Muscle of leg (tissue), 11 donors: ENCODE measurements around the gene ATP4A. TPM values are rescaled to one million over a fixed set of nuclear protein-coding genes. Genes with fewer than 3 reads are reported as not detected.
"Not testable (repeated sequence)": the region's sequence is repeated elsewhere in the genome, so short reads cannot be mapped to it uniquely, and the experiment has no call there.

Experiments used
- DNase-seq: peaks from one replicate; pipeline ENCODE4 v3.0.0; 2013
- H3K27ac ChIP-seq: one replicate; pipeline ENCODE4 v1.5.1; 2013; ENCODE audit warnings: mild to moderate bottlenecking, low read length, control low read depth
- H3K27me3 ChIP-seq: one replicate; pipeline ENCODE4 v1.6.1; 2013; ENCODE audit warnings: low read length; ENCODE audit not compliant: control insufficient read depth, insufficient read depth
- H3K36me3 ChIP-seq: one replicate; pipeline ENCODE4 v1.6.1; 2013; ENCODE audit warnings: low read length; ENCODE audit not compliant: control insufficient read depth, insufficient read depth
- H3K4me1 ChIP-seq: one replicate; pipeline ENCODE4 v1.6.1; 2013; ENCODE audit warnings: low read length; ENCODE audit not compliant: control insufficient read depth, insufficient read depth
- H3K4me3 ChIP-seq: one replicate; pipeline ENCODE4 v1.5.1; 2013; ENCODE audit warnings: low read length, control low read depth
- H3K9me3 ChIP-seq: replicated peaks from 2 replicates; pipeline ENCODE4 v1.6.1; 2013; ENCODE audit warnings: low read depth, low read length; ENCODE audit not compliant: control insufficient read depth
- WGBS: methylation state at CpG from one replicate; pipeline ENCODE4 v1.1.5; 2013; ENCODE audit warnings: missing lambda C conversion rate; ENCODE audit not compliant: insufficient coverage; 5-methylcytosine and 5-hydroxymethylcytosine counted together
- polyA plus RNA-seq, 8 donors: library from polyadenylated mRNA; unstranded; fragments of 120-200 nt; gene quantifications; one replicate each; pipeline versions ENCODE4 v1.2.1 to v1.2.3, GENCODE V29; 2013; ENCODE audit warnings: inconsistent platforms in 1 of 8, low replicate concordance in 1 of 8; ENCODE audit not compliant: insufficient read length in 8 of 8, insufficient read depth in 1 of 8
- total RNA-seq: library from RNA; stranded (reverse); fragments of 120-200 nt; gene quantifications from one replicate; pipeline ENCODE4 v1.2.4, GENCODE V29; 2013

Gene ATP4A
- total and polyA plus RNA-seq, 9 donors: 0.52 TPM; not detected in 8

DNA sequence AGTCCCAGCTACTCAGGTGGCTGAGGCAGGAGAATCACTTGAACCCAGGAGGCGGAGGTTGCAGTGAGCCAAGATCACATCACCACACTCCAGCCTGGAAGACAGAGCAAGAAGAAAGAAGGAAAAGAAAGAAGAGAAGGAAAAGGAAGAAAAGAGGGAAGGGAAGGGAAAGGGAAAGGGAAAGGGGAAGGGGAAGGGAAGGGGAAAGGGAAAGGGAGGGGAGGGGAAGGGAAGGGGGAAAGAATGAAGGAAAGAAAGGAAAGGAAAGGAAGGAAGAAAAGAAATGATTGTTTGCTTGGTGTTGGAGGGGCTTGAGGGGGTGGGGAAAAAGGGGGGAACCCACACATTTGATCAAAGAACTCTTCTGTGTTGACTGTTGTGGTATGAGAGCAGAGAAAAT, 32.5 kb upstream of the ATP4A start:
- no peak for DNase-seq
- Histone ChIP-seq H3K27ac (no peak overlapping the region), H3K36me3 (no peaks in the 10 kb centered on the region)

DNA sequence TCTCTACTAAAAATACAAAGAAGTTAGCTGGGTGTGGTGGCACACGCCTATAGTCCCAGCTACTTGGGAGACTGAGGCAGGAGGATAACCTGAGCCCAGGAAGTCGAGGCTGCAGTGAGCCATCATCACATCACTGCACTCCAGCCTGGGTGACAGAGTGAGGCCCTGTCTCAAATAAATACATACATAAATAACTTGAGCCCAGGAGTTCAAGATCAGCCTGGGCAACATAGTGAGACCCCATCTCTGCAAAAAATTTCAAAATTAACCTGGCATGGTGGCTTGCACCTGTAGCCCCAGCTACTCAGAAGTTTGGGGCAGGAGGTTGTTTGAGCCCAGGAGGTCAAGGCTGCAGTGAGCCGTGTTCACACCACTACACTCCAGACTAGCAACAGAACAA, 31.6 kb upstream of the ATP4A start:
- 56% methylated on average over 1 of the region's 3 CpGs for WGBS
- H3K27ac ChIP-seq, H3K36me3 ChIP-seq, H3K4me1 ChIP-seq, DNase-seq, H3K4me3 ChIP-seq, H3K27me3 ChIP-seq, H3K9me3 ChIP-seq: not testable (repeated sequence)

More for the DNA sequence above, 32.5 kb upstream of the ATP4A start:
- no peaks in the 10 kb centered on the region for H3K27me3 ChIP-seq
- no peaks in the 10 kb centered on the region for H3K9me3 ChIP-seq
- H3K4me1 ChIP-seq: no peaks in the 10 kb centered on the region
- no peak overlapping the region for H3K4me3 ChIP-seq
- no CpG with 5 or more reads among the region's 1 CpG for WGBS

DNA sequence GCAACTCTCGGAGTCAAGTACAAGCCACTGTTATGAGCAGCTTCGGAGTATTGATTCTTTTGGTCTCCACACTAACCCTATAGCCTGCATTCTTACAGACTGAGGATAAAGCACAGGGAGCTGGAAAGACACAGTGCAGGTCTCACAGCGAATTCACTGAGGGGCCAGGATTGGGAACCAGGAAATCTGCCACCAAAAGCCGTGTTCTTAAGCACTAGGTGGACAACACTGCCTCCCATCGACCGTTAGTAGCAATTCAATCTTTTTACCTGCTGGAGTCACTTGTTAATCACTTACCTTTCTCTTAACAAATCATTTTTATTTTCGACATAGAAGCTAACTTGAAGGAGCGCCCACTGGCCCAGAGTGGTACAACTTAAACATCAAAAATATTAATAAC, 28.8 kb upstream of the ATP4A start:
- Histone ChIP-seq H3K9me3 (no peaks in the 10 kb centered on the region), H3K4me1 (no peaks in the 10 kb centered on the region), H3K27me3 (no peaks in the 10 kb centered on the region), H3K36me3 (no peaks in the 10 kb centered on the region), H3K27ac (no peak overlapping the region), H3K4me3 (no peak overlapping the region)
- 0% methylated on average over 4 of the region's 8 CpGs for WGBS
- peak; percentile 42 for DNase-seq

DNA sequence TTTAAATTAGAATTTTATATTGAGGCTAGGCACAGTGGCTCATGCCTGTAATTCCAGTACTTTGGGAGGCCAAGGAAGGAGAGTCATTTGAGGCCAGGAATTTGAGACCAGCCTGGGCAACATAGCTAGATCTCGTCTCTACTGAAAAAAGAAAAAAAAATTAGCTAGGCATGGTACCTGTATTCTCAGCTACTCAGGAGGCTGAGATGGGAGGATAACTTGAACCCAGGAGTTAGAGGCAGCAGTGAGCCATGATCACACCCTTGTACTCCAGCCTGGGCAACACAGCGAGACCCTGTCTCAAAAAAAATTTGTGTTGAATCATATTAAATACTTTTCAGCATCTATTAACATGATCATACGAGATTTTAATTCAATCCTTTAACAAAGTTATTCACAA, 27.4 kb upstream of the ATP4A start:
- H3K4me1 ChIP-seq: no peaks in the 10 kb centered on the region
- H3K27ac ChIP-seq: no peak overlapping the region
- no peak for DNase-seq
- H3K27me3 ChIP-seq: no peaks in the 10 kb centered on the region
- no peaks in the 10 kb centered on the region for H3K36me3 ChIP-seq
- no peak overlapping the region for H3K4me3 ChIP-seq
- no CpG with 5 or more reads among the region's 3 CpGs for WGBS
- H3K9me3 ChIP-seq: no peaks in the 10 kb centered on the region

DNA sequence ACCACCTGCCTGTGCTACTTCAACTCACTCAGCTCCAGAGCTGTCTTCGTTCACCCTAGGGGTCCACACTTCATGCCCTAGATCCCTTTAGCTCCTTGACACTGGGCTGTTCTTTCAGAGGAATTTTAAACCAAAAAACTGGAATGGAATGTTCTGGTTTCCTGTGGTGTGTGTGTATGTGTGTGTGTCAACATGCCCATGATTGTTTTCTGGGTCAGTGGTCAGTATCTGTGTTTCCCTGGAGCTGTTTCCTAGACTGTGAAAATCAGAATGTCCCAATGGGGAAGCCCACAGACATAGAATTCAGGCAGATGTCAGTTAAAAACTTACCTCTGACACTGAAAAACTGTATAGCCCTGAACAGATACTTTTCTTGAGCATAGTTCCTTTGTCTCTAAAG, 23.9 kb upstream of the ATP4A start:
- Histone ChIP-seq H3K9me3 (no peaks in the 10 kb centered on the region), H3K4me1 (no peaks in the 10 kb centered on the region), H3K27me3 (peaks cover 2% of the 10 kb centered on the region), H3K27ac (no peak overlapping the region), H3K36me3 (no peaks in the 10 kb centered on the region), H3K4me3 (no peak overlapping the region)
- WGBS: no CpG with 5 or more reads among the region's 1 CpG
- no peak for DNase-seq

DNA sequence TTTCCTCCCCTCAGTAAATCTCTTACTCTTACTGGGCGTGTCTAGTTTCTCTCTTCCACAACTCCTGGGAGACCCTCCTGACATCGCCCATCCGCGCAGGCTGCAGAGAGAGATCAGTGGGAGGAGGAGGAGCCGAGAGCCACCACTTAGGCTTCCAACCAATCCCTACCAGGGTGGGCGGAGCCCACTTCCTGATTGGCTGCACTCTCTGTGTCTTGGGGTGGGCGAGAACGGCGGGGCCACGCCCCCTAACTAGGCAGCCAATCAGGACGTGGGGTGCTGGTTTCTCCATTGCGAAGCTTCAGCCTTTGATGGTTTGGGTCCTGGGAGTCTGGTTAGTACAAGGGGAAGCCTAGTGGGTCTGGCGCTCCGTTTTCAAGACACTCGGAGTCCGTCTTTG, 22.4 kb upstream of the ATP4A start, which contains the start of gene PMIS2:
Gene PMIS2, plus strand, starts transcription at position 326 of the 400 bp plus-strand sequence. CDS start 87 bp downstream, outside the sequence.
- Histone ChIP-seq H3K4me3 (no peak within 1 kb of the TSS), H3K4me1 (no peaks in the 10 kb centered on the region), H3K9me3 (no peaks in the 10 kb centered on the region), H3K36me3 (no peaks in the 10 kb centered on the region), H3K27me3 (peaks cover 2% of the 10 kb centered on the region), H3K27ac (no peak within 1 kb of the TSS)
- 32% methylated on average over 11 of the region's 16 CpGs for WGBS
- no peak for DNase-seq

DNA sequence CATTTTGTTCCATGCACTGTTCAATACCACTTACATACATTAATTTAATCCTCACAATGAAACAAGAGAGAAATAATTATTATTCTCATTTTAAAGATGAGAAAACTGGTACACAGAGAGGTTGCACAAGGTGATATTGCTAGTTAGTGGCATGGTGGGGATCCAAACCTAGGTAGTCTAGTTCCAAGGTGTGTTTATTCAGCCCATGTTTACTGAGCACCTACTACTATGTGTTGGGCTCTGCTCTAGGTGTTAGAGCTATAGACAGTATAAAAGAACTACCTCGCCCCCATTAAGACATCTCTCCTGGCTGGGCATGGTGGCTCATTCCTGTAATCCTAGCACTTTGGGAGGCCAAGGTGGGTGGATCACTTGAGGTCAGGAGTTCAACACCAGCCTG, 19.3 kb upstream of the ATP4A start:
- H3K27ac ChIP-seq: no peak overlapping the region
- H3K36me3 ChIP-seq: no peaks in the 10 kb centered on the region
- H3K27me3 ChIP-seq: peaks cover 2% of the 10 kb centered on the region
- no peak overlapping the region for H3K4me3 ChIP-seq
- H3K9me3 ChIP-seq: peaks cover 2% of the 10 kb centered on the region
- H3K4me1 ChIP-seq: no peaks in the 10 kb centered on the region
- WGBS: no CpG with 5 or more reads among the region's 1 CpG
- no peak for DNase-seq

DNA sequence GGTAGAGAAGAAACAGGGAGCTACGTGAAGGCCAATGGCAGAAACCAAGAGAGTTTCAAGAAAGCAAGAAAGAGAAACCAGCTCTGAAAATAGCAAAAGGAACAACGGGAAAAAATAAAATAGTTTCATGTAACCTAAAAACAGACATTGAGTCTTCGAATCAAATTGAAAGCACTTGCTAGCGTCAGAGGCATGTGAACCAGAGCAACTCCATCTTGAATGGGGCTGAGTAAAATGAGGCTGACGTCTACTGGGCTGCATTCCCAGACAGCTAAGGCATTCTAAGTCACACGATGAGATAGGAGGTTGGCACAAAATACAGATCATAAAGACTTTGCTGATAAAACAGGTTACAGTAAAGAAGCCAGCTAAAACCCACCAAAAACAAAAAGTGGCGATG, 15.2 kb upstream of the ATP4A start:
- no peak overlapping the region for H3K4me3 ChIP-seq
- no peak overlapping the region for H3K27ac ChIP-seq
- H3K9me3 ChIP-seq: peaks cover 15% of the 10 kb centered on the region
- 77% methylated on average over 4 of the region's 7 CpGs for WGBS
- no peaks in the 10 kb centered on the region for H3K27me3 ChIP-seq
- no peak for DNase-seq
- H3K4me1 ChIP-seq: no peaks in the 10 kb centered on the region
- H3K36me3 ChIP-seq: no peaks in the 10 kb centered on the region

DNA sequence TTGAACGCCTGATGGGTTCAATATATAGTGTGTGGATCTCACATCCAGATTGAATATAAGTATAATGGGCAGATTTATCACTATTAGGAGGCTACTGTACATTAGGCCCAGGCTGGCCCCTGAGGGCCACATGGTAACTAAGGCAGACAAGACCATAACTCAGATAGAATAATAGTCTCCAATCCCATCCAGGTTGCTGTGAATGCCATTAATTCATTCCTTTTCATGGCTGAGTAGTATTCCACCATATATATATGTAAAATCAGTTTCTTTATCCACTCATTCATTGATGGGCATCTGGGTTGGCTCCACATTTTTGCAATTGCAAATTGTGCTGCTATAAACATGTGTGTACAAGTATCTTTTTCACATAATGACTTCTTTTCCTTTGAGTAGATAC, 14.5 kb upstream of the ATP4A start:
- Histone ChIP-seq H3K27me3 (no peaks in the 10 kb centered on the region), H3K4me3 (no peak overlapping the region)
- no CpG with 5 or more reads among the region's 1 CpG for WGBS

DNA sequence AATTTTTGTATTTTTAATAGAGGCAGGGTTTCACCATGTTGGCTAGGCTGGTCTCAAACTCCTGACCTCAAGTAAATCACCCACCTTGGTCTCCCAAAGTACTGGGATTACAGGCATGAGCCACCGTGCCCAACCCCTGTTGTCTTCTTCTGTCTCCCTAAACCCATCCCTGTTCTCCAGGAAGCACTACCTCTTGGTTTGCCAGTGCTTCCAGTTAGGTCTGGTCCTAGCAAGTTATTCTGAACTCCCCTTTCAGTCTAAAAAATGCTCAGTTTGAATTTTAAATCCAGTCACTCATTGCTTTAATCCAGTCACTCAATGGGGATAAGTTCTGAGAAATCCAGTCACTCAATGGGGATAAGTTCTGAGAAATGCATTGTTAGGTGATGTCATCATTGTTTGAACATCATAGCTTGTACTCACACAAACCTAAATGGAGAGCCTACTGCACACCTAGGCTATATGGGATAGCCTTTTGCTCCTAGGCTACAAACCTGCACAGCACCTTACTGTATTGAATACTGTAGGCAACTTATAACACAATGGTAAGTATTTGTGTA, 8.0 kb upstream of the ATP4A start:
- Histone ChIP-seq H3K4me1 (no peaks in the 10 kb centered on the region), H3K27me3 (peaks cover 2% of the 10 kb centered on the region), H3K36me3 (no peaks in the 10 kb centered on the region), H3K4me3 (no peak overlapping the region), H3K27ac (no peak overlapping the region), H3K9me3 (peaks cover 10% of the 10 kb centered on the region)
- 89% methylated on average over 1 of the region's 1 CpG for WGBS
- DNase-seq: no peak

More for the DNA sequence above, 14.5 kb upstream of the ATP4A start:
- no peaks in the 10 kb centered on the region for H3K4me1 ChIP-seq
- DNase-seq: no peak
- H3K27ac ChIP-seq: no peak overlapping the region
- no peaks in the 10 kb centered on the region for H3K36me3 ChIP-seq
- H3K9me3 ChIP-seq: peaks cover 15% of the 10 kb centered on the region

DNA sequence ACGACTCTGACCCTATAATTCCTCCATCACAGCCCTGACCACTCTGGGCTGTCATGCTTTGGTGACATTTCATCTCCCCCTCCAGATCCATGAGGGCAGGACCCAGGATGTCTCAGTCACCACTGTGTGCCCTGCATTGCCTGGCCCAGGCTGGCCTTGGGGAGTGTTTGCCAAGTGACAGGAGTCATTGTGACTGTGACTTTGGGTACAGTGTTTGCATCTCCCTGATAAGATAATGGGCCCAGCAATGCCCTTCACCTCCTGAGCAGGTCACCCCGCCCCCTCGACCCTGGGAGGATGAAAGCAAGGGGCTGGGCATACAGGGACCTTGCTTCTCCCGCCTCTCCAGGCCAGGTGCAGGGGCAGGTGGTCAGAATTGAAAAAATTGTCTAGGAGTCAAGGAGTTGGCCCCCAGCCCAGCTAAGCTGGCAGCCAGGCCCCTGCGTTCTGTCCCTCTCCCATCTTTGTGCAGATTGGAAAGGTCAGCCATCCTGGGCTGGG, 5.9 kb upstream of the ATP4A start:
- H3K9me3 ChIP-seq: no peaks in the 10 kb centered on the region
- DNase-seq: no peak
- H3K27me3 ChIP-seq: peaks cover 2% of the 10 kb centered on the region
- H3K4me1 ChIP-seq: no peaks in the 10 kb centered on the region
- 60% methylated on average over 5 of the region's 5 CpGs for WGBS
- no peak overlapping the region for H3K27ac ChIP-seq
- no peaks in the 10 kb centered on the region for H3K36me3 ChIP-seq
- H3K4me3 ChIP-seq: no peak overlapping the region
